ENCODE results near the gene TERT. TPM values are rescaled to one million over a fixed set of nuclear protein-coding genes. Genes with fewer than 3 reads are reported as not detected.

Gene TERT
- total RNA-seq, 1 experiment from 2014 or later: 2.3 TPM

DNA sequence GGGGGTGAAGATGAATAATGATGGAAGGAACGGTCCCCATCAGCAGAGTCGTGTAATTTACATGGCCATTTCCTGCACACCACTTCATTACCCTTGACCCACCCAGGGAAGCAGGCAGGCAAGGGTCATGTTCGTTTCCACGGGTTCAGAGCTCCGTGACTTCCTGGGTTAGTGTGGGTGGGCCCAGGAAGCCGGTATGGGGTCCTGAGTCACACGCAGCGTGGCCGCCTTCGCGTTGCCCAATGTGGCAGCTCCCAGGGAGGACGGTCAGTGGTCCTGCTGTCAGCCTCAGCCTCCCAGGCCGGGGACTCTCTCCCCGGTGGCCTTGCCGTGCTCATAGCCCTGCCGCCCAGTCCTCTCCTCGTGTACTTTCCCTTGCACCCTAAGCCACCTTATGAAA, 5.1 kb upstream of the TERT start:
- Mint-ChIP-seq H3K9me3 (ENCODE audit: low read depth, unreplicated experiment) (no peaks in the 10 kb centered on the region), H3K4me3 (ENCODE audit: low read depth, unreplicated experiment) (no peak overlapping the region), H3K36me3 (ENCODE audit: insufficient read depth, unreplicated experiment) (no peaks in the 10 kb centered on the region), H3K27me3 (ENCODE audit: unreplicated experiment) (peaks cover 57% of the 10 kb centered on the region), H3K4me1 (ENCODE audit: low read depth, unreplicated experiment) (no peaks in the 10 kb centered on the region), H3K27ac (ENCODE audit: unreplicated experiment) (no peak overlapping the region)
- CTCF ChIA-PET: no interaction called here
- TF ChIP-seq, protein P1, sequence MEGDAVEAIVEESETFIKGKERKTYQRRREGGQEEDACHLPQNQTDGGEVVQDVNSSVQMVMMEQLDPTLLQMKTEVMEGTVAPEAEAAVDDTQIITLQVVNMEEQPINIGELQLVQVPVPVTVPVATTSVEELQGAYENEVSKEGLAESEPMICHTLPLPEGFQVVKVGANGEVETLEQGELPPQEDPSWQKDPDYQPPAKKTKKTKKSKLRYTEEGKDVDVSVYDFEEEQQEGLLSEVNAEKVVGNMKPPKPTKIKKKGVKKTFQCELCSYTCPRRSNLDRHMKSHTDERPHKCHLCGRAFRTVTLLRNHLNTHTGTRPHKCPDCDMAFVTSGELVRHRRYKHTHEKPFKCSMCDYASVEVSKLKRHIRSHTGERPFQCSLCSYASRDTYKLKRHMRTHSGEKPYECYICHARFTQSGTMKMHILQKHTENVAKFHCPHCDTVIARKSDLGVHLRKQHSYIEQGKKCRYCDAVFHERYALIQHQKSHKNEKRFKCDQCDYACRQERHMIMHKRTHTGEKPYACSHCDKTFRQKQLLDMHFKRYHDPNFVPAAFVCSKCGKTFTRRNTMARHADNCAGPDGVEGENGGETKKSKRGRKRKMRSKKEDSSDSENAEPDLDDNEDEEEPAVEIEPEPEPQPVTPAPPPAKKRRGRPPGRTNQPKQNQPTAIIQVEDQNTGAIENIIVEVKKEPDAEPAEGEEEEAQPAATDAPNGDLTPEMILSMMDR (IDR thresholded peaks at IDR 0.05; ENCODE audit: unreplicated experiment): no peak
- BruUV-seq (replicated peaks): no TSS peak
- intact Hi-C loops (cut with micrococcal nuclease; ENCODE audit: unreplicated experiment): no loop called here
- DNase-seq: no peak

DNA sequence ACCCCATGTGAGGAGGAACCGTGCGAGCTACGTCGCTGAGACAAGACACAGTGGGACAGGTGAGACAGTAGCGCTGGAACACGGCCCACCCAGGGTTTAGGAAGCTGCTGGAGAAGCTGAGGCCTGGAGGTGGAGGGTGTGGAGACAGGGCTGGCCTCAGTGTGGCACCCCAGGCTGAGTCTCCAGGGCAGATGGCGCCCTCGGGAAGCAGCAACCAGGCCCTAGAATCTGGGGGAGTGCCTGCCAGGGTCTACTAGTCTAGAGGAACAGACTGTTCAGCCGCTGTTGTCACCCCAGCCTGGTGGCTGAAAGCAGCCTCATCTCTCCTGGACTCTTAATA, 4.6 kb upstream of the TERT start:
- Mint-ChIP-seq H3K36me3 (ENCODE audit: insufficient read depth, unreplicated experiment) (no peaks in the 10 kb centered on the region), H3K9me3 (ENCODE audit: low read depth, unreplicated experiment) (no peaks in the 10 kb centered on the region), H3K27ac (ENCODE audit: unreplicated experiment) (no peak overlapping the region), H3K4me3 (ENCODE audit: low read depth, unreplicated experiment) (no peak overlapping the region), H3K27me3 (ENCODE audit: unreplicated experiment) (peaks cover 52% of the 10 kb centered on the region), H3K4me1 (ENCODE audit: low read depth, unreplicated experiment) (no peaks in the 10 kb centered on the region)
- BruUV-seq (replicated peaks): no TSS peak
- CTCF ChIA-PET: no interaction called here
- intact Hi-C loops (cut with micrococcal nuclease; ENCODE audit: unreplicated experiment): no loop called here
- no peak for DNase-seq
- TF ChIP-seq, protein P1 (IDR thresholded peaks at IDR 0.05; ENCODE audit: unreplicated experiment): no peak

DNA sequence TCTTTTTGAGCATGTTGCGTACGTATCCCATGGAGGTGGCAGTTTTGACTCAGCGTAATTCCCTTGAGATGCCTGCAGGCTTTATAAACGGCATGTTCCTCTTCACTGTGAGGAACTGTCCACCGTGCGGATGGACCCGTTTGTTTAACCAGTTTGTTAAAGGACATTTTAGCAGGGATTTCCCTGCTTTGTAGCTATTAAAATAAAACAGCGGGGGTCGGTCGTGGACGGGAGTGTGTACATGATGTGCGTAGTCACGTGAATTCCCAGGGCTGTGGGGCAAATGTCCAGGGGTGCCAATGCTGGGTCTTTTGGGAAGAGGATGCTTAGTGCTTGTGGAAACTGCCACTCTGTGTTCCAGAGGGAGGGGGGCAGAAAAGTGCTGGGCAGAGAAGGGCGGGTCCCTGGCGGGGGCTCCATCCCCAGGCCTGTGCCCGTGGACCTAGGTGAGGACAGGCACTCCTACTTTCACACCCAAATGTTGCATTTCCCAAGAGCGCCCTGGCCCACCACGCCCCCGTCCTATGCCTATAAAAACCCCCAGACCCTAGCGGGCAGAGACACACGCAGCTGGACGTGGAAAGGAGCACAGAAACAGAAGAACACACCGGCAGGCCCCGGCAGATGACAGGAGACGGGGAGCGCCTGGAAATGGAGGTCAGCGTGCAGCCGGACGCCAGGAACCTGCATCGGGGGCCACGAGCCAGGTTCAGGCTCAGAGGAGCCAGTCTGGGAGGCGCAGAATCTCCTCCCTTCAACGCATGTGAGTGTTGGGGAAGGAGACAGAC, 4.0 kb upstream of the TERT start:
- CTCF ChIA-PET: no interaction called here
- DNase-seq: no peak
- Mint-ChIP-seq H3K4me3 (ENCODE audit: low read depth, unreplicated experiment) (no peak overlapping the region), H3K9me3 (ENCODE audit: low read depth, unreplicated experiment) (no peaks in the 10 kb centered on the region), H3K27ac (ENCODE audit: unreplicated experiment) (no peak overlapping the region), H3K36me3 (ENCODE audit: insufficient read depth, unreplicated experiment) (no peaks in the 10 kb centered on the region), H3K27me3 (ENCODE audit: unreplicated experiment) (peaks cover 46% of the 10 kb centered on the region), H3K4me1 (ENCODE audit: low read depth, unreplicated experiment) (no peaks in the 10 kb centered on the region)
- TF ChIP-seq, protein P1 (IDR thresholded peaks at IDR 0.05; ENCODE audit: unreplicated experiment): no peak
- no TSS peak for BruUV-seq (replicated peaks)
- intact Hi-C loops (cut with micrococcal nuclease; ENCODE audit: unreplicated experiment): no loop called here

DNA sequence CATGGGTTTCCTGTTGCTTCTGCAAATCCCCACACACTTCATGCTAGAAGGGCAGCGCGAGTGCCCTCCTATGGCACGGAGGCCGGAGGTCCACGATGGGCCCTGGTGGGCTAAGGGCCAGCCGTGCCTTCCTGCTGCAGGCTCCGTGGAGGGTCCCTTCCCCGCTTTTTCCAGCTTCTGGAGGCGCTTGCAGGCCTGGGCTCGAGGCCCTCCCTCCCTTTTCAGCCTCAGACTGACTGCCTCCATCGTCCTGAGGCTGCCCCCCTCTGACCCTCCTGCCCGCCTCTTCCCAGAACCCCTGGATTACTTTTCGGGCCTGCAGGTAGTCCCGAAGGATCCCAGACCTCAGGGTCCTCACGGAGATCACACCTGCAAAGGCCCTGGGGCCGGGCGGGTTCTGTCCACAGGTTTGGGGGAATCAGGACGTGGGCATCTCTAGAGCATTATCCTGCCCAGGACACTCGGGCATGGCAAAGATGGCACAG, 3.2 kb upstream of the TERT start:
- no peak for DNase-seq

More for the DNA sequence above, 3.2 kb upstream of the TERT start:
- BruUV-seq (replicated peaks): no TSS peak
- CTCF ChIA-PET: no interaction called here
- no peak overlapping the region for H3K4me3 Mint-ChIP-seq (ENCODE audit: low read depth, unreplicated experiment)
- intact Hi-C loops (cut with micrococcal nuclease; ENCODE audit: unreplicated experiment): no loop called here
- H3K27ac Mint-ChIP-seq (ENCODE audit: unreplicated experiment): no peak overlapping the region
- no peaks in the 10 kb centered on the region for H3K9me3 Mint-ChIP-seq (ENCODE audit: low read depth, unreplicated experiment)
- H3K36me3 Mint-ChIP-seq (ENCODE audit: insufficient read depth, unreplicated experiment): no peaks in the 10 kb centered on the region
- H3K27me3 Mint-ChIP-seq (ENCODE audit: unreplicated experiment): peaks cover 38% of the 10 kb centered on the region
- TF ChIP-seq, protein P1 (IDR thresholded peaks at IDR 0.05; ENCODE audit: unreplicated experiment): no peak
- H3K4me1 Mint-ChIP-seq (ENCODE audit: low read depth, unreplicated experiment): no peaks in the 10 kb centered on the region
